Measurements from ENCODE around the gene RWDD3.

The RWDD3 gene

DNA sequence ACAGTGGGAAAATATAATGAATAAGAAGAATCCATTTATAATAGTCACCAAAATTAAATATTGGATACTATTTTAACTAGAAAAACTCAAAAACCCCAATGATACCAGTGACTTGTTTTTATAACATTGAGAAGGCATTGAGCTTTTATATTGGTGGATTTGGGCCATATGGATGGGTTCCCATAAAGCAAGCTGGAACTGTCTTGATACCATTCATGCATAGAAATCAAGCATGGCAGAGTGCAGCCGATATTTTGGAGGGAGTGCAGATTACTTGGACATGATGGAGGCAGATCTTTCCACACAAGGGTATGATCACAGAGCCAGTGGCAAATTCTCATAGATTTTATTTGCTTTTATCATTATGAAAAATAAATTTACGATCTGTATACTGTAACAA is 3.8 kb upstream of the RWDD3 start:
- no peak for DNase-seq (ENCODE audit: low read depth, low spot score)

GRCh38 chr1:95230768-95231191 is 3.2 kb upstream of the RWDD3 start:
- DNase-seq (ENCODE audit: low read depth, low spot score) = no peak

DNA sequence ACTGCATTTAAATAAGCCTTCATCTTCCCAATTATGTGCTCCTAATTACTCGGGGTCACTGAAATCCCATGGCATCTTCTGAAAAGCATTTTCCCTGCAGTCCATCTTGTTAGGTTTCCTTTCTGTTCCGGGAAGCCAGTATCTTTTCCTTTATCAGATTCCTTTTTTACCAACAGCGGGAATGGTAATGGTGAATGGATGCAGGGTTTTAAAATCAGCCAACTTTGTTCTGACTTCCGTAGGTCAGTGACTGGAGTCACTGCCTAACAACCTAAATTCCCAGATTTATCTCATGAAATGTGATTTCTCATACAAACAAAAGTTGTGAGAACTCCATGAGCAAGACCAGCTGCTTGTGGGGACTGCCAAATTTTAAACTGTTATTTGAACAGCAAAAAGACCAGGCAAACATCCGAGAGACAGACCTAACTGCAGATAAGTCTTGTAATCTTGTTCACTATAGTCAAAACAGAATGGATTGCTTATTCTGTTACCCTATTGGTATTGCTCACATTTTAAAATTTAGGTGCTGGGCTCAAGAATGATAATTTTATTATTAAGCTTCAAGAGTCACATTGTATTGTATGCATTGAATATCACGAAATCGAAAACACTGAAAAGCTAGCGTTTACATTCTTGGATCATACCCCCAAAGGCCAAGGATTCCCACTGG is 1.2 kb upstream of the RWDD3 start:
- no peak for DNase-seq (ENCODE audit: low read depth, low spot score)

- DNase-seq (ENCODE audit: low read depth, low spot score) = no peak
These were observed 682 bp upstream of the RWDD3 start for GRCh38 chr1:95233319-95233736.

DNA sequence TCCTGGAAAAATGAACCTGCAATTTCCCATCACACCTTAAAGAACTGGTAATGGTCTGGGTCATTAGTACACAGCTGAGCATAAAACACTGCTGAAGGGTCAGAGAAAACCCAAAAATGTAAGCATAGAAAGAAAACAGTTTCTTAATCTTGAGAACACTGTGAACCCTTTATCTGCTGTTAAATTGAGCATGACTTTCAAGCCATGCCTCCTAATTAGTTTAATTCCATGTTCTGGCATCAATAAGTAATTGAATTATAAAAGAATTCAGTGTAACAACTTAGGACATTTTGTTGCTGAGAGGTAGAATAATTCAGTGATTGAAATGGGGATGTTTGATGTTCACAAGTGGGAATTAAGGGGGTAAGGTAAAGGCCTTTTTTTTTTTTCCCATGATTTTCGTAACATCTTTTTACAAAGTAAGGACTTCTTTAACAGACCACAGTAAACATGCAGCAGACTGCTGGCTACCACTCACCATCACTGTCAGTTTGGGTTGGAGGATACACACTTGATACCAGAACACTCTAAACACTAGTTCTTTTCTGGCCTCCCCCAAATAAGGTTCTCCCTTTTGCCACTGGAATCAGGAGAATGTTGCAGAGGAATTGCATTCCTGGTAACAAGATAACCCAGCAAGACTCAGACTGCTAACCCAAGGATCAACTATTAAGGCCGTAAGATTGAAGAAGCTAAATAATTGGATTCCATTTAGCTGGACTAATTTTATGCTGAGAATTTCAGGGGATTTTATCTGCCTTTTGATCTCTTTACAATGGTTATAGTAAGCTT is 3.0 kb downstream of the RWDD3 start:
- DNase-seq (ENCODE audit: low read depth, low spot score) = no peak

DNA sequence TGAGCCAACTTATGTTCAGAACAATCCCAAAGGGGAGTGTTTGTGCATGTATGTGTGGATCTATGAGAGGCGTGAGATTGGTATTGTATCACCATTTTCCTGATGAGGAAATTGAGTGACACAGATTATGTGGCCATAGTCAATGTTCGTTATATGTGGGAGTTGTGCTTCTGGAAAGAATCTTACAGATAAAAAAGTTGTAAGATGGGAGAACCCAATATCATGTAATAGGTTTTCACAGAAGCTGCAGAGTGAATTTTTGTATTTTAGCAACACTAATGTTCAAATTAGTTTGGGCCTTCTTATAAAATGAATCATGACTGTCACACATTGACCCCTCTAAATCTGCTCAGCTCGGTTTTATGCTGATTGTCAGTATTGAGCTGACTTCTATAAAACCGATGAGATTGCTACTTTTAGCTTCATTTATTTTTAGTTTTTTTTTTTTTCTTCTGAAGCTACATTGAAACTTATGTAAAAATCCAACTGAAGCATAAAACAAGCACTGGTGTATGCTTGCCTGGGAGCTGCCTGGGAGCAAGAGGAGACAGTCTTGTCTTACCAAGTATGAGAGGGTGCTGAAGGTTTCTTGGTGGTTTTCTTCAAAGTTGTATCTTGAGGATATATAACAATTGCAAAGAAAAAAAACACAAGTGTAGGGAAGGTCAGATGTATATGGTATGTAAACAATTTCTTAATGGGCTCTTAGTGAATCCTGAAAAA is 4.1 kb downstream of the RWDD3 start:
- no peak for DNase-seq (ENCODE audit: low read depth, low spot score)

DNA sequence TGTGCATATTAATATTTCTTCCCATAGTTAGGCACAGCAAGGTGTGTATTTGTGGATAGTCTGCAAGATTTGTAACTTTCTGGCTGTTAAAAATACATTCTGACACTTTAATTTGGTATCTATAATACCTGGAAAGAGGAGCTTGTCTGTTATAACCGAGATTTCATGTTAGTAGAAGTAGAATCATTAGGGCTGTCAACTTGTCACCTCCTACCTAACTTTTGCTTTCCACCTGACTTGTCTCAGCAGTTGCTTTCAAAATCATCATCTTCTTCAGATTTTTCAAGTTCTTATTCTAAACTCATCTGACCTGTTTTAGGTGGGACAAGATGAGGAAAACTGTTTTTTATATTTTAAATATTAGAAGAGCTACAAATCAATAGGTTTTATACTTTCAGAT is 11.0 kb downstream of the RWDD3 start:
- no peak for DNase-seq (ENCODE audit: low read depth, low spot score)

- DNase-seq (ENCODE audit: low read depth, low spot score) = no peak
These were observed 12.5 kb downstream of the RWDD3 start for GRCh38 chr1:95246511-95246910.

DNA sequence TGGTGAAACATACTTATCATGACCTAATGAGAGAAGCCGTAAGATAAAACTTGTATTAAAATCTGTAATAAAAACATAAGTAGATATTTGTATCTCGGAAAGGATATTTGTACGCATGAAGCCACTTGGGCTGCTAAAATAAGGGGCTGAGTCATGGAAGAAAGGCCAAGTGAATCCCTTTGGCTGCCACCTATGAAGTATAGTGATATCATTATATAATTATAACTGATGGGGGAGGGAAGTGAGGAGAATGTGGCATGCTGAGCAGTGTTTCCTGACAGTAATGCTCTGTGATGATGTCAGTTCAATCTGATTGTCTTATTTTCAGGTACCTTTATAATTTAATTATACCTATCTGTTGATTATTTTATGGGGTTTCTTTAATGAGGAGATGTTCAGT is 13.6 kb downstream of the RWDD3 start:
- DNase-seq (ENCODE audit: low read depth, low spot score) = no peak

DNA sequence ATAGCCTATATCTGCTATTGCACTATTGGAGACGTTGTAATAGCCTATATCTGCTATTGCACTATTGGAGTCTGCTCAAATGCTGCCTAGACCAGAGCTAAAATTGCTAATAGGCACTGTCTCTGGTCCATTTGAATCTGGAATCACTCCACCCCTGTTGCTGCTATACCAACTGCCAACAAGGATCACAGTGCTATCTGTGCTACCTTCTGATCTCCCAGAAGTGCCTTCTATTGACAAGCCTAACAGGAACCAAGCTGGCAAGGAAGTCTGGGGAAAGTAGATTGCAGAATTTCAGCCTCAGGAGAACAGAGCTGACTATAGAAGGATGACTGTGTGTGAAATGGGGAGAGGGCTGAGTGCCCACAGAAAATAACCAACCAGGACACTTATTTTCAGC is 15.9 kb downstream of the RWDD3 start:
- no peak for DNase-seq (ENCODE audit: low read depth, low spot score)

DNA sequence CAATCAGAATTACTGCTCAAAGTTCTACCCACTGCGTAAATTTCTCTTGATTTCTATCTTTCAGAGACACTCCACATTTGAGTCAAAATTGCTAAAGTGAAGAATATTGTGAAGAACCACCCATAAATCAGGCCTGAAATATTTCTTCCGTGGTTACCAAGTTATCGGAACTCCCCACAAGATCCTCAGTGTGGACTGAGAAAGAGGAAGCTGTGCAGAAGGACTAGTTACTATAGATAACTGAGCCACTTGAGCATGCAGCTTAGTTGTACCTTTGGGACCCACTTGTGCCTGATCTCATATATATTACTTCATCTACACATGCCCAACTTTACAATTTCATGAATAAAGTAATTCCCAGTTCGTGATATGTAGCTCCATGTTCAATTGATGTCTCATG is 18.4 kb downstream of the RWDD3 start:
- DNase-seq (ENCODE audit: low read depth, low spot score) = no peak

GRCh38 chr1:95254959-95255358 is 20.9 kb downstream of the RWDD3 start:
- no peak for DNase-seq (ENCODE audit: low read depth, low spot score)

- no peak for DNase-seq (ENCODE audit: low read depth, low spot score)
These were observed 21.8 kb downstream of the RWDD3 start for GRCh38 chr1:95255826-95256225.

GRCh38 chr1:95257758-95258157 is 23.7 kb downstream of the RWDD3 start:
- DNase-seq (ENCODE audit: low read depth, low spot score) = no peak

DNA sequence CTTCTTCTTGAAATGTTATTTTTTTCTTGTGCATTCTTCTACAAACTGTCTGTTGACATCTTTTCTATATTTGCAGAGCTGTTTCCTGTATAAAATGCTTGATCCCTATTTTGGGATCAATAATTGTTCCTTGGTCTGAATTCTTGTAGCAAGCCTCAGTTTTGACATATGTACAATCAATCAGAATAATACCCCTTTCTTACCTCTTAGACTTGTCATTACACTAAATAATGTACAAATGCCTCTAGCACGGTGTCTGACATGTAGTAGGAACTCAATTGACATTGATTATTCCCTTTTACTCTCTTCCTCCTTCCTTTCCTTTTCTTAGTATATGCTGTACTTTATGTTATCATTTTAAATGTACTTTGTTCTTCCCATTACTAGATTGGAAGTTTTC is 25.2 kb downstream of the RWDD3 start:
- DNase-seq (ENCODE audit: low read depth, low spot score) = no peak

DNA sequence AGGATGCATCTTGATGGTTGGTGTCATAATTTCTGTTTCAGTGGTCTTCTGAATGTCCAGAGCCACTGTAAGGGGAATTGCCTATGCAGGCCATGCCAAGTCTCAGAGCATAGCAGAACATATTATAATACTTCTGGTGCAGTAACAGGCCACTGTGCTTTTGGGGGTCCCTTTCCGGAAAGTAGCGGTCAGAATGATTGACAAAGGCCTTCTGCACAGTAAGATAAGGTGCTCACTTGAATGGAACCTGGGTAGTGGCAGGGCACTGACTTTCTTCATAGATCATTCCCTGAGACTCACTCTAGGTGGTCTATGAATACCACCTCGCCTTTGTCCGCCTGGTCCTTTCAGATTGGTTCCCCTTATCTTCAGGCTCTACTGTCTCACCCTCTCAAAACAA is 28.9 kb downstream of the RWDD3 start:
- no peak for DNase-seq (ENCODE audit: low read depth, low spot score)

DNA sequence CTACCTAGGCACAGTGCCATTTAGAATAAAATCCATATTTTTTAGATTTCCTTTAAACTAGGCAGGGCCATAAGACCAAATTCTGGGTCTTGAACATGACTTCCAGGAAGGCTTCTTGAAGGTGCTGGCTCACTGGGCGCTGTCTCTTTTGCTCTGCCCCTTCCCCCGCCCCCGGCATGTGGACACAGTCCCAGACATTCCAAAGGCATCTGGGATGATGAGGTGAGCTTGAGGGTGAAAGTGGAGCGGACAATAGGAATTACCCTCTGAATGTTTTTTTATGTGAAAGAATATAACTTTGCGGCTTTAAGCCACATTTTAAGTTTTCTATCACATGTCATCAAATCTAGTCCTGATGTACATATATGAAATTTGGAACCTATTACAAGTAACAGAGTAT is 29.4 kb downstream of the RWDD3 start:
- DNase-seq (ENCODE audit: low read depth, low spot score) = no peak

DNA sequence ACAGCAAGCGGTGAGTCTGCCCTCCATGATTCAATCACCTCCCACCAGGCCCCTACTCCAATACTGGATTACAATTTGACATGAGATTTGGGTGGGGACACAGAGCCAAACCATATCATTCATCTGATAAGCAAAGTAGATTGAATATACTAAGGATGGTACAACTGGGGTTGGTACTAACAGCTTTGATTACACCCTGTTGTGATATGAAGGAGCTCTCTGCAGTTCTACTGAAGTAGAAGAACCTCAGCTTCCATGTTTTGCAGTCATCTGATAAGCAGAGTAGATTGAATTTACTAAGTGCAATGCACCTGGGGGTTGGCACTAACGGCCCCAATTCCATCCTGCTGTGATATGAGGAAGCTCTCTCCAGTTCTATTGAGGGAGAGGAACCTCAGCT is 31.1 kb downstream of the RWDD3 start:
- no peak for DNase-seq (ENCODE audit: low read depth, low spot score)

DNA sequence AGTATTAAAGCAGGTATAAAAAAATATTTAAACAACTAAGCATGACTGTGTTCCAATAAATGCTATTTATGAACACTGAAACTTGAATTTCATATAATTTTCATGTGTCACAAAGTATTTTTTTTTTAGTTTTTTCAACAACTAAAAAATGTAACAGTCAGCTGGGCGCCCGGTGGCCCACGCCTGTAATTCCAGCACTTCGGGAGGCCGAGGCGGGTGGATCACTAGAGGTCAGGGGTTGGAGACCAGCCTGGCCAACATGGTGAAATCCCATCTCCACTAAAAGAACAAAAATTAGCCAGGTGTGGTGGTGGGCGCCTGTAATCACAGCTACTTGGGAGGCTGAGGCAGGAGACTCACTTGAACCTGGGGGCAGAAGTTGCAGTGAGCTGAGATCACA is 42.4 kb downstream of the RWDD3 start:
- no peak for DNase-seq (ENCODE audit: low read depth, low spot score)

GRCh38 chr1:95278173-95279006 is 44.4 kb downstream of the RWDD3 start:
- no peak for DNase-seq (ENCODE audit: low read depth, low spot score)

DNA sequence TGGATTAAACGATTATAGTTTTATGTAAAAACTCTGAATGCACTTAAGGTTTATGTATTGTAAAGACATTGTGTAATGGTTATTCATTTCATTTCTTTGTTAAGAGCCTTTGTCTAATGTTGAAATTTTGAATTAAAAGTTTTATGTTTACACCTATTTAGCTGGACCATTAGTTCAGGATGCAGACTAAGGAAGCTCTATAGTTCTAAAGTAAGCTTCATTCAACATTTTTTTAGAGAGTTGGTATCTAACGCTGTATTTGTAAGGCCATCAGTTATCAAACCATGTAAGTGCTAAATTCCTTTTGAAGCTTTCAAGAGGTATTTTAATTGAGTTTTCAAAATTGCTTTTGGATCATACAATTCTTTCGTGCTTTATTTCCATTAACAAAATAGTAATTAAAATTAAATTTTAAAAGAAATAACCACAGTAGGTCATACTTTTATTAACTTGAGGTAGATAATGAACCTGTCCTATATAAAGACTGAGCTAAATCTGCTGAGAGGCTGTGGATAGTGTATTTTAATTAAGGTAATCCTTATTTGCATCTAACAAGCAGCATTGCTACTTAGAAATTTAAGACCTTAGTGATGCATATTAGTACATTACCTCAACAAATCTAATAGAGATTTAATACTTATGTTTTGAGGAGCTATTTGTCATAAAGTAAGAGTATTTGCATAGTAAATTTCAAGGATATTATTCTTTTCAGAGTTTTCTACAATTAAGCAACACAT is 47.9 kb downstream of the RWDD3 start:
- DNase-seq (ENCODE audit: low read depth, low spot score) = no peak

Data from smooth muscle cell of the brain vasculature (primary cell).